DMS153 treated with DMSO at 0.1 percent for 48 hours (cell line): ENCODE results near the gene TNS3.
"Not testable (repeated sequence)": the region's sequence is repeated elsewhere in the genome, so short reads cannot be mapped to it uniquely, and the experiment has no call there.

ENCODE experiments used
- DNase-seq: peaks from one replicate; lab custom pipeline; 2025; ENCODE audit not compliant: unreplicated experiment; lab: John Stamatoyannopoulos, UW

TNS3 gene

DNA sequence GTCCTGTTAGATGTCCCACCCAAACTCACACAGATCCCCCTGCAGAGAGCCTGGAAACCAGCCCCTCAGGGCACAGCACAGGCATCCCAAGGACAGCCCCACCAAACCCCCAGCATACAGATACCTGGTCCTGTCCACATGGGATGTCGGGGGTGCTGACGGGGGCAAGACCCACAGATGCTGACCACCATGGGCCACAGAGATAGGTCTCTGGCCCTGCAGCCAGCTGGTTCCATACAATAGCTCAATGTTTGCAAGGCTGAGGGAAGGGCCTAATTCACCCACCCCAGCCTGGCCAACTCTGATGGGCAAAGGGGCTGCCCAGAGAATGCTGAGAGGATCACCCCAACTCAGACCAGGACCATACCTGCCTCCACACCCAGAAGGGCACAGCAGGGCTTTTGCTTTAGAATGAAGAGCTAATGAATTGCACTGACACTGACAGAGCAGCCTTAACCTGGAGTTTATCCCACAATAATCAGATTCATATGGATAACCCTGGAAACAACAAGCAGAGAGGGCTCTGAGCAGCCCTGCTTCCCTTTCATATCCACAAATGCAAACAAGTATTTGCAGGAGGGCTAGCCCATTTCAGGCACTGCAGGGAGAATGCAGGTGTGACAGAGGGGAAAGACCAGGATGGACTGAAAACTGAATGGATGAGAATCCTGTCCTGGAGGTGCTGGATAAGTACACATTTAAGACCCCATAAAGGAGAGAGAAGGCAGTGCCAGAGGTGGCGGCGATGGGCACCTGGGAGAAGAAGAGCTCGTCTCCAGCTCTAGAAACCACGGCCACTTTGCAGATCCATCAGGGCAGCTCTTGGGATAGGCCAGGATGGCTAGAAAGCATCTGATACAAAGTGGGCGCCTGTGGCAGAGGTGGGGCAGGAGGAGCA lies 126.7 kb downstream of the TNS3 start:
- no peak for DNase-seq

DNA sequence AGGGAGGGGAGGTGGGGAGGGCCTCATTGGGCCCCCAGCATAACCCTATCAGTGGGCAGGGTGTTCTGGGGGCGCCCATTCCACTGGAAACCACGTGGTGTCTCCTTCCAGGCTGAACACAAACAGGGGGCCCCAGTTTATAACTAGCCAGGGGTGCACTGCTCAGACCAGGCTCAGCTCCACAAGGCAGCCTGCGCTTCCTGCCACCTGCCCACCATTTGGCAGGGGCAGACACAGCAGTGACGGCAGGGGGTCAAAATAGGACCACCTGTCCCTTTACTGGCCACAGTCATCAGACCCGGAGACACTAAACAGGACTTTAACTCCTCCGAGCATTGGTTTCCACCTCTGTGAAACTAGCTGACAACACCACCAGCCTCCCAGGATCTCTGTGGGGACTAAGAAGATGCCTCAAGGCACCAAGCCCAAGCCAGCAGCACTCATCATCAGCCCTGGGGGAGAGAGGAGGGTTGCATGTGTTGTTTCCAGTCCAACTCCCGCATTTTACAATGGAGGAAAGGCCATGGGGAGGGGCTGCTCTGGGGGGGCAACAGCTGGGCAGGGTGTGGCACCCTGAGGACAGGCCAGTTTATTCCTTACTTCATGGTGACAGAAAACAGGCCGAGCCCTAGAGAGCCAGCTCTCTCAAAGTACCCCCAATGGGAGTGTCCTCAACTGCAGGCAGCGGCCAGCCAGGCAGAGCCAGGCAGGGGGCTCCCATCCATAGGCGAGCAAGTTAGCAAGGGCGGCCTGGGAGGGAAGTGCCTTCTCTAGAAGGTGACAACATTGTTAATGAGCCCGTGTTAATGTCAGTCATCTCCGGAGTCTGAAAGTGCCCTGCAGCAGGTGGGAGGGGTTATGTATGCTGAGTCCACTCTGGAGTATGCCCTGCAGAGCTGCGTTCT lies 127.6 kb downstream of the TNS3 start:
- DNase-seq = no peak

- peak; percentile 29 for DNase-seq
Observed at GRCh38 chr7:47453093-47454061, 128.5 kb downstream of the TNS3 start.

DNA sequence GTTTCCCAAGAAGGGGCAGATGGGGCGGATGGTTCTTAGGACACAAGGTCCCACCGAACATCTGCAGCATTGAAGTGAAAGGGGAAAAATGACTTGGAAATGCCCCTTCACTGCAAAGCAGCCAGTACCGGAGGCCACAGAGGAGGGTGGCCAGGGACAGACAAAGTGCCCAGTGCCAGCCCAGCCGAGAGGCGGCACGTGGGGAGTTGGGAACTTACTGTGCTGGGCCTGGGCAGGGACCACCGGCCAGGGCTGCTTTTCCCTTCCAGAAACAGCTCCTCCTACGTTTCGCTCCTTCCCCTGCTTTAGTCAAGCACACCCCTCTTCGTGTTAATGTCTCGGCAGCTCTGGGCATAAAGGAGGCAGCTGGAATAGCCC lies 129.2 kb downstream of the TNS3 start:
- DNase-seq = no peak

GRCh38 chr7:47452295-47452694 lies 129.6 kb downstream of the TNS3 start:
- no peak for DNase-seq

GRCh38 chr7:47451851-47452205 lies 130.1 kb downstream of the TNS3 start:
- no peak for DNase-seq

DNA sequence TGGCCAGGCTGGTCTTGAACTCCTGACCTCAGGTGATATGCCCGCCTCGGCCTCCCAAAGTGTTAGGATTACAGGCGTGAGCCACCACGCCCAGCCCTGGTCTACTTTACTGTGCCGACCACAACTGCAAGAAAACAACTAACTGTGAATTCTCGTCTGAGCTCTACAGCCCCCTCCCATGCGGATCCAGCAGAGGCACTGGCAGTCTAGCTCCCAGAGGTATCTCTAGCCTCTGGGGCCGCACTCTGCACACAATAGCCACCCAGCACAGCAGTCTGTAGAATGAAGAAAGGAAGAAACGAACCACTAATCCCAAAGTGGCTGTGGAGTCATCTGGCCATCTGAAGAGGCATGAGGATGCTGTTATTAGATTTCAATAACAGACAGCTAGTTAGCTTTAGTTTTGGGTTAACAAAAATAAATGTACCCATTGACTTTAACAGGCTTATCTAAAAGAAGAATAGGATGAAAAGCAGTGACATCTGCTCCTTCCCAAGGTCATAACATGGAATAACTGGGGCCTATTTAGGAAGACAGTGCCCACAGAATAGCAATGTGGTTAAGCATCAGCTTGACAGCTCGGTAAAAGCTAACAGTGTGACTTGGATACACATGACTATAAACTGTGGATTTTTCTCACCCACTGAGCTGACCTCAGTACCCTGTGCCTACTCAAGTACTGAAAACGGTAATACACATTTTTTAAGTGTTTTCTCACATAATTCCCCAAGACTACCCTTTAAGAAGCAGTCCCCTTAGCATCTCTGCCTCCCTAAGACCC lies 131.9 kb downstream of the TNS3 start:
- DNase-seq = no peak

GRCh38 chr7:47448971-47449370 lies 132.9 kb downstream of the TNS3 start:
- DNase-seq = no peak

GRCh38 chr7:47447621-47448349 lies 134.1 kb downstream of the TNS3 start:
- no peak for DNase-seq

DNA sequence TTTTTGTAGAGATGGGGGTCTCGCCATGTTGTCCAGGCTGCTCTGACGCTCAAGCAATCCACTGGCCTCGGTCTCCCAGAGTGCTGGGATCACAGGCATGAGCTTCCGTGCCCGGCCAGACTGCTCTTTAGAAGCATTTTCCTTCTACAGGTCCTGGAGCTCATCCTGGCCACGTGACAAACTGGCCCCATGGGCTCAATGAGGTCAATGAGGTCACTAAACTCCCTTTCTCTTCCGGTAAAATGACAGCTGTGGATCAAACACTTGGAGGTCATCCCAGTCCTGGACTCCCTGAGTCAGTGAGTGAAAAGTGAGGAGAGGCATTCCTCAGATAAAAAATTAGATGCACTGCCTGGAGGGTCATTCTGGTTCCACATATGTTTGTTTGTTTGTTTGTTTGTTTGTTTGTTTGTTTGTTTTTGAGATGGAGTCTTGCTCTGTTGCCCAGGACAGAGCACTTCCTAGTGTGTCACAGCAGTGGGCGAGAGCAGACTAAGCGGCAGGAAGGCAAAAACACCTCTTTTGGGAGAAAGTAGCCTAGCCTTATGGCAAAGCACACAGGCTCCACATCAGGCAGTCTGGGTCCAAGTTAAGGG lies 134.9 kb downstream of the TNS3 start:
- DNase-seq = no peak

DNA sequence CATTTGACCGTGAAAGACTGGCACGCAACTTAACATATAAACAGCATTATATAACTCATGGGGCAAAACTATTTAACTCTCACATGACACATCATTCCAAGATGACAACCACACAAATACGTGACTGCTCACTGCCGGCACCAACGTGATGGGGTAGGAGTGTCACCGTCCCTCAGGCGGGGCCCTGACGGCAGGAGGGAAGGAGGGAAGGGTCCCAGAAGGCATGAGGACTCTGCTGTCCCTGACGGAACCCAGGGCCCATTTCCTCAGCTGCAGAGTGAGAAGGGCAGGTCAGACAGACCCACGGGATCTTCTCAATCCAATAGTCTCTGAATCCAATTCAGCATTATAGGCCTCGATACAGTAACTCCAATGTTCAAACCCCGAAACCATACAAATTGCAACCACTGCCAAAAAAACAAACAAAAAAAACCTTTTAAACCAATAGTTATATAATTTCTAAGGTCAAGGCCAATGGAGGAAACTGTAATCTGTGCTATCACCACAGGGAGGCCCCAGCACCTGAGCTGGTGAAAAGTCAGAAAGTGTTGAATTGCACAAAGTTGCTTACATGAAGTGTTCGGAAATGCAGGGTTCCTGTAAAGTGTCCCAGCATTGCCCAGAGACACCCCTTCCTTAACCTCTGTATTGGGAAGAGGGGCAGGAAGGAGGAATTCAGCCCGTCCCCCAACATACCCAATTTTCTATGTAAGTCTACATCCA lies 137.4 kb downstream of the TNS3 start:
- no peak for DNase-seq

GRCh38 chr7:47443049-47443448 lies 138.9 kb downstream of the TNS3 start:
- DNase-seq = no peak

- DNase-seq = no peak
Observed at GRCh38 chr7:47442605-47442865, 139.4 kb downstream of the TNS3 start.

- no peak for DNase-seq
Observed at GRCh38 chr7:47441796-47442604, 139.9 kb downstream of the TNS3 start.

GRCh38 chr7:47441048-47441447 lies 140.9 kb downstream of the TNS3 start:
- not testable (repeated sequence) for DNase-seq

- no peak for DNase-seq
Observed at GRCh38 chr7:47440320-47440719, 141.6 kb downstream of the TNS3 start.

GRCh38 chr7:47439181-47439667 lies 142.7 kb downstream of the TNS3 start:
- no peak for DNase-seq
